HepG2 (cell line): ENCODE data around the gene JAKMIP3. TPM values are rescaled to one million over a fixed set of nuclear protein-coding genes. Genes with fewer than 3 reads are reported as not detected.

Experiments
- ELK4 ChIP-seq: sonication (generic); formaldehyde crosslinking; IDR thresholded peaks from 2 replicates; pipeline ENCODE4 v1.9.0; 2021; ENCODE audit warnings: missing genetic modification reagents, borderline replicate concordance
- FOXK2 ChIP-seq: fragments of 450-650 bp; IDR thresholded peaks from 2 replicates; pipeline ENCODE4 v1.6.1; 2016
- IKZF1 ChIP-seq: fragments of 450-650 bp; IDR thresholded peaks from 2 replicates; pipeline ENCODE4 v1.7.1; 2016
- KDM5A ChIP-seq: fragments of 200-600 bp; sonication (generic); IDR thresholded peaks from 2 replicates; pipeline ENCODE4 v1.7.0; 2018; ENCODE audit warnings: antibody characterized with exemption, mild to moderate bottlenecking, low read length, borderline replicate concordance
- ZNF264 ChIP-seq: sonication (generic); formaldehyde crosslinking; IDR thresholded peaks from 2 replicates; pipeline ENCODE4 v1.4.0; 2020; ENCODE audit warnings: missing genetic modification reagents
- ZNF274 ChIP-seq: sonication (generic); formaldehyde crosslinking; IDR thresholded peaks from 2 replicates; pipeline ENCODE4 v1.5.1; 2020; ENCODE audit warnings: mild to moderate bottlenecking, missing genetic modification reagents
- polyA plus RNA-seq, 8 experiments: library from polyadenylated mRNA; depleted of rRNA in 3 of 8; stranded (reverse) in 7 of 8; unstranded in 1 of 8; fragments of >200 nt; fragmentation: Illumina TruSeq in 4 of 8; extraction: Trizol in 4 of 8; gene quantifications; 2 replicates each; pipeline versions ENCODE4 v1.2.1 to v1.2.3, GENCODE V29; 2011 to 2016; ENCODE audit warnings: low read depth in 4 of 8, missing spikeins in 1 of 8, mixed read lengths in 1 of 8; ENCODE audit not compliant: insufficient read depth in 1 of 8
- total RNA-seq, 5 experiments: library from RNA; depleted of rRNA; stranded (reverse); fragments of >200 nt; fragmentation: Illumina TruSeq; extraction: Trizol; gene quantifications; 2 replicates each; pipeline ENCODE4 v1.2.3, GENCODE V29; 2016; ENCODE audit warnings: low read depth in 1 of 5
- TF ChIP-seq, protein P1 (sequence below): sonication (generic); formaldehyde crosslinking; IDR thresholded peaks from 2 replicates; pipeline ENCODE4 v1.4.0; 2020; ENCODE audit warnings: missing genetic modification reagents, borderline replicate concordance
- TF ChIP-seq, protein P2 (sequence below): sonication (generic); formaldehyde crosslinking; IDR thresholded peaks from 2 replicates; pipeline ENCODE4 v1.8.1; 2022; ENCODE audit warnings: low read depth, mild to moderate bottlenecking, missing genetic modification reagents

JAKMIP3 gene
- total and polyA plus RNA-seq, 2 of the 13 experiments (the other 11 are each of a cell fraction or from before 2014, with no cell fraction given): 0.03 to 0.11 TPM

GRCh38 chr10:132045324-132045723, 20.4 kb upstream of the JAKMIP3 start (continued):
- TF ChIP-seq, protein P1, sequence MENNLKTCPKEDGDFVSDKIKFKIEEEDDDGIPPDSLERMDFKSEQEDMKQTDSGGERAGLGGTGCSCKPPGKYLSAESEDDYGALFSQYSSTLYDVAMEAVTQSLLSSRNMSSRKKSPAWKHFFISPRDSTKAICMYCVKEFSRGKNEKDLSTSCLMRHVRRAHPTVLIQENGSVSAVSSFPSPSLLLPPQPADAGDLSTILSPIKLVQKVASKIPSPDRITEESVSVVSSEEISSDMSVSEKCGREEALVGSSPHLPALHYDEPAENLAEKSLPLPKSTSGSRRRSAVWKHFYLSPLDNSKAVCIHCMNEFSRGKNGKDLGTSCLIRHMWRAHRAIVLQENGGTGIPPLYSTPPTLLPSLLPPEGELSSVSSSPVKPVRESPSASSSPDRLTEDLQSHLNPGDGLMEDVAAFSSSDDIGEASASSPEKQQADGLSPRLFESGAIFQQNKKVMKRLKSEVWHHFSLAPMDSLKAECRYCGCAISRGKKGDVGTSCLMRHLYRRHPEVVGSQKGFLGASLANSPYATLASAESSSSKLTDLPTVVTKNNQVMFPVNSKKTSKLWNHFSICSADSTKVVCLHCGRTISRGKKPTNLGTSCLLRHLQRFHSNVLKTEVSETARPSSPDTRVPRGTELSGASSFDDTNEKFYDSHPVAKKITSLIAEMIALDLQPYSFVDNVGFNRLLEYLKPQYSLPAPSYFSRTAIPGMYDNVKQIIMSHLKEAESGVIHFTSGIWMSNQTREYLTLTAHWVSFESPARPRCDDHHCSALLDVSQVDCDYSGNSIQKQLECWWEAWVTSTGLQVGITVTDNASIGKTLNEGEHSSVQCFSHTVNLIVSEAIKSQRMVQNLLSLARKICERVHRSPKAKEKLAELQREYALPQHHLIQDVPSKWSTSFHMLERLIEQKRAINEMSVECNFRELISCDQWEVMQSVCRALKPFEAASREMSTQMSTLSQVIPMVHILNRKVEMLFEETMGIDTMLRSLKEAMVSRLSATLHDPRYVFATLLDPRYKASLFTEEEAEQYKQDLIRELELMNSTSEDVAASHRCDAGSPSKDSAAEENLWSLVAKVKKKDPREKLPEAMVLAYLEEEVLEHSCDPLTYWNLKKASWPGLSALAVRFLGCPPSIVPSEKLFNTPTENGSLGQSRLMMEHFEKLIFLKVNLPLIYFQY (CRISPR knock-in tag): no peak
- TF ChIP-seq ZNF264 (CRISPR knock-in tag): no peak
- no peak for TF ChIP-seq ELK4 (CRISPR knock-in tag)
- TF ChIP-seq ZNF274 (CRISPR knock-in tag): no peak
- no peak for TF ChIP-seq KDM5A
- no peak for TF ChIP-seq FOXK2
- no peak for TF ChIP-seq IKZF1
- TF ChIP-seq, protein P2, sequence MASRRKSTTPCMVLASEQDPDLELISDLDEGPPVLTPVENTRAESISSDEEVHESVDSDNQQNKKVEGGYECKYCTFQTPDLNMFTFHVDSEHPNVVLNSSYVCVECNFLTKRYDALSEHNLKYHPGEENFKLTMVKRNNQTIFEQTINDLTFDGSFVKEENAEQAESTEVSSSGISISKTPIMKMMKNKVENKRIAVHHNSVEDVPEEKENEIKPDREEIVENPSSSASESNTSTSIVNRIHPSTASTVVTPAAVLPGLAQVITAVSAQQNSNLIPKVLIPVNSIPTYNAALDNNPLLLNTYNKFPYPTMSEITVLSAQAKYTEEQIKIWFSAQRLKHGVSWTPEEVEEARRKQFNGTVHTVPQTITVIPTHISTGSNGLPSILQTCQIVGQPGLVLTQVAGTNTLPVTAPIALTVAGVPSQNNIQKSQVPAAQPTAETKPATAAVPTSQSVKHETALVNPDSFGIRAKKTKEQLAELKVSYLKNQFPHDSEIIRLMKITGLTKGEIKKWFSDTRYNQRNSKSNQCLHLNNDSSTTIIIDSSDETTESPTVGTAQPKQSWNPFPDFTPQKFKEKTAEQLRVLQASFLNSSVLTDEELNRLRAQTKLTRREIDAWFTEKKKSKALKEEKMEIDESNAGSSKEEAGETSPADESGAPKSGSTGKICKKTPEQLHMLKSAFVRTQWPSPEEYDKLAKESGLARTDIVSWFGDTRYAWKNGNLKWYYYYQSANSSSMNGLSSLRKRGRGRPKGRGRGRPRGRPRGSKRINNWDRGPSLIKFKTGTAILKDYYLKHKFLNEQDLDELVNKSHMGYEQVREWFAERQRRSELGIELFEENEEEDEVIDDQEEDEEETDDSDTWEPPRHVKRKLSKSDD (CRISPR knock-in tag): no peak
